NOMO-1 treated with dmso at 0.1 percent for 144 hours (cell line): ENCODE measurements around the gene ASIC3.

Experiments used
- DNase-seq: peaks from one replicate; lab custom pipeline; 2025; ENCODE audit not compliant: unreplicated experiment; lab: John Stamatoyannopoulos, UW

Gene ASIC3

DNA sequence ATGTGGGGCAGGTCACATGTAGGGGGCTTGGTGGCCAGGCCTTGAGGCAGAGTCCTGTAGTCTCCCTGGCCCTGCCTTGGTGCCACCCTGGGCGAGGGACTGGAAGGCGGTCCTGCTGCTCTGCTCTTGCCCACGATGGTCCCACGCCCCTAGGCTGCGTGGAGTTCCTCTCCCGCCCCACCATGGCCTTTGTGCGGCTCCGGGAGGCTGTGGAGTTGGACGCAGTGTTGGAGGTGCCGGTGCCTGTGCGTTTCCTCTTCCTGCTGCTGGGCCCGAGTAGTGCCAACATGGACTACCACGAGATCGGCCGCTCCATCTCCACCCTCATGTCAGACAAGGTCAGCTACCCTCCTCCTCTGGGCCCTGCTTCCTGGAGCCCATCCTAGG, 22.2 kb downstream of the ASIC3 start:
- DNase-seq, result no peak

DNA sequence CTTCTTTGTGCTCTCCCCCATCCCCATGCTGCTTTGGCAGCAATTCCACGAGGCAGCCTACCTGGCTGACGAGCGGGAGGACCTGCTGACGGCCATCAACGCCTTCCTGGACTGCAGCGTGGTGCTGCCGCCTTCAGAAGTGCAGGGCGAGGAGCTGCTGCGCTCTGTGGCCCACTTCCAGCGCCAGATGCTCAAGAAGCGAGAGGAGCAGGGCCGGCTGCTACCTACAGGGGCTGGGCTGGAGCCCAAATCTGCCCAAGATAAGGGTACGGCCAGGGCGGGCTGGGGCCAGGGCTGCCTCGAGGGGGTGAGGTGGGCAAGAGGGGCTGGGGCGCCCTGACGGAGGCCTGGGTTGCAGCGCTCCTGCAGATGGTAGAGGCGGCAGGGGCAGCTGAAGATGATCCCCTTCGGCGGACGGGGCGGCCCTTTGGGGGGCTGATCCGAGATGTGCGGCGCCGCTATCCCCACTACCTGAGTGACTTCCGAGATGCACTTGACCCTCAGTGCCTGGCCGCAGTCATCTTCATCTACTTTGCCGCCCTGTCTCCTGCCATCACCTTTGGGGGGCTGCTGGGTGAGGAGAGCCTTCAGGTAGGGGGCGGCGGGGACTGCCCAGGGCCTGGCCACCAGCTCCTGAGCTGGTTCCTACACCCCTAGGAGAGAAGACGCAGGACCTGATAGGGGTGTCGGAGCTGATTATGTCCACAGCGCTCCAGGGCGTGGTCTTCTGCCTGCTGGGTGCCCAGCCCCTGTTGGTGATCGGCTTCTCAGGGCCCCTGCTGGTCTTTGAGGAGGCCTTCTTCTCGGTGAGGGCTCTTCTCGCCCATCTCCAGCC, 22.9 kb downstream of the ASIC3 start:
- no peak for DNase-seq

DNA sequence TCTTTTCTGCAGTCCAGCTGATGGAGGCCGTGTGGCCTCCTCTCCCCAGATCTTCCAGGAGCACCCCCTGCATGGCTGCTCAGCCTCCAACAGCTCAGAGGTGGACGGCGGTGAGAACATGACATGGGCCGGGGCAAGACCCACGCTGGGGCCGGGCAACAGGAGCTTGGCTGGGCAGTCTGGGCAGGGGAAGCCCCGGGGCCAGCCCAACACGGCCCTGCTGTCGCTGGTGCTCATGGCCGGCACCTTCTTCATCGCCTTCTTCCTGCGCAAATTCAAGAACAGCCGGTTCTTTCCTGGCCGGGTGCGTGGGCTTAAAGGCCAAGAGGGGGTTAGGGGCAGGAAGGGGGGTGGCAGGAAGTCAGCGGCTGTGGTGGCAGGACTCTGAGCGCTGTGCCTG, 25.7 kb downstream of the ASIC3 start:
- no peak for DNase-seq

DNA sequence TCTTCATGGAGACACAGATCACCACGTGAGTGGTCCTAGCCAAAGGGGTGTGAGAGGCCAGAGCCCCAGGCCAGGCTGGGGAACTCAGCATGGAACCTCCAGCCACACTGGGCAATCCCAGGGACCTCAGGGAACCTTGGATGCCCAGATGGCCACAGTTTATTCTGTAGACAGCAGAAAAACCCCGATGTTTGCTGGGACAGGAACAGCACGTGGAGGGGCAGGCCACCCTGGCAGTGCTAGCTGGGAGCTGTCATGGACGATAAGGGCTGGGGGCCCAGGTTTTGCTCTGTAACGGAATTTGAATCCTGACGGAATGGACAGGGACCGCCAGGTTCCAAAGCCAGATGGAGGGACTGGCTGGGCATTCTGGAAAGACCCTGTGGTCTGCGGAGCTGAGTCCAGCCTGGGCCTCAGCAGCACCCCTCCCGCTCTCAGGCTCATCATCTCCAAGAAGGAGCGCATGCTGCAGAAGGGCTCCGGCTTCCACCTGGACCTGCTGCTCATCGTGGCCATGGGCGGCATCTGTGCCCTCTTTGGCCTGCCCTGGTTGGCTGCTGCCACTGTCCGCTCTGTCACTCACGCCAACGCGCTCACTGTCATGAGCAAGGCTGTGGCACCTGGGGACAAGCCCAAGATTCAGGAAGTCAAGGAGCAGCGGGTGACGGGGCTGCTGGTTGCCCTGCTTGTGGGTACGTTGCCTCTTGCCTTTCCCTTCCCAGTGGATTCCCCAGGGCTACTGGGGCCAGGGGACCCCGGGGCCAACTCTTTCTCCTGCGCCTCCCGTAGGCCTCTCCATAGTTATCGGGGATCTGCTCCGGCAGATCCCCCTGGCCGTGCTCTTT, 26.7 kb downstream of the ASIC3 start:
- DNase-seq, result no peak

DNA sequence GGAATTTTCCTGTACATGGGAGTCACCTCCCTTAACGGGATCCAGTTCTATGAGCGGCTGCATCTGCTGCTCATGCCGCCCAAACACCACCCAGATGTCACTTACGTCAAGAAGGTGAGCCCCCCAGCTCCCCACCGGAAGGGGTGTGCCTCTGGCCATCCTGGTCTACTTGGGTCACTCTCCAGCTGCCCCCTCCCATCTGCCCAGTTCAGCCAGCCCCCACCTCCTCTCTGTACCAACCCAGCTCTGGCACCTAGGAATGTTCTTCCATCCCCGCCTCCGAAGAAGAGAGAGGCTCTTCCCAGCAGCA, 27.3 kb downstream of the ASIC3 start:
- no peak for DNase-seq

DNA sequence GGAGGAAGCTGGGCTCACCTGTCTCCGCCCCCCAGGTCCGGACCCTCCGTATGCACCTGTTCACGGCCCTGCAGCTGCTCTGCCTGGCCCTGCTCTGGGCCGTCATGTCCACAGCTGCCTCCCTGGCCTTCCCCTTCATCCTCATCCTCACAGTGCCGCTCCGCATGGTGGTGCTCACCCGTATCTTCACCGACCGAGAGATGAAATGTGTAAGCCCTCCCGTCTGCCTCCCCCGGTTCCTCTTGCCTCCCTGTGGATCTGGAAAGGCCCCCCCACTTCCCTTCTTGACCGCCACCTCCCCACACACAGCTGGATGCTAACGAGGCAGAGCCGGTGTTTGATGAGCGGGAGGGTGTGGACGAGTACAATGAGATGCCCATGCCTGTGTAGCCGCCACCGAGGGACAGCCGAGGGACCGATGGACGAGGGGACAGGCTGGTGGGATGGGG, 27.7 kb downstream of the ASIC3 start:
- no peak for DNase-seq

DNA sequence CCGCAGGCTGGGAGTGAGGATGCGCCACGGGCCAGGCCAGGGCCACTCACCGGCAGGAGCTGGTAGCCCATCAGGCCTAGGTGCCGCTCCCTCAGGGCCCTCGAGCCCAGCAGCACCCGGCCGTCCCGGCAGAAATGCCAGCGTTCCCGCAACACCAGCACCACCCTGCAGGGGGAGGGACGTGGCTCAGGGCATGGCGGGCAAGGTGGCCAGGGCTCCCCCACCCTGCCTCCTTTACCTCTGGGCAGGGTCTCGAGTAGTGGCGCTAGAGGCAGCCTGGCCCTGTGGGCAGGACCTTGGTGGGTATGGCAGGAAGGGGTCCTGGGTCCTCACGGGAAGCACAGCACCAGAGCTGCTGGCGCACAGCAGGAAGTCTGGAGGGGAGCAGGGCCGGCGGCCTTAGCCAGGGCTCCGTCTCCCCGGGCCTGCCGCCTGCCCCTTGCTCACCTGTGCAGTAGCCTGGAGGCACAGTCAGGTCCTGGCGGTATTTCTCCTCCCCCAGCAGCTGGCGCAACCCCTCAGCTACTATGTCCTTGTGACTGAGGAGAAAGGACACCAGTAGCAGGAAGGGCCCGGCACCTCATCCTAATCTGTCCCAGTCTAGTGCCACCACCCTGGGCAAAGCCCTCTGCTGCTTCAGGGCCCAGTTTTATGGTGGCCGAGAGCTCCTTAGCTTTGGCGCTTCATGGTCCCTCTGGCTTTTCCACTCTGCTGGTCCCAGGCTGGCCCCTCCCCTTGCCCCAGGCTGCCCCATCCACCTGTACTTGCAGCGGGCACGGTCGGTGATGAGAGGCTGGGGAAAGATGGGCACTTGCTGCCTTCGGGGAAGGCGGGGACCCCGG, 28.8 kb downstream of the ASIC3 start:
- no peak for DNase-seq

DNA sequence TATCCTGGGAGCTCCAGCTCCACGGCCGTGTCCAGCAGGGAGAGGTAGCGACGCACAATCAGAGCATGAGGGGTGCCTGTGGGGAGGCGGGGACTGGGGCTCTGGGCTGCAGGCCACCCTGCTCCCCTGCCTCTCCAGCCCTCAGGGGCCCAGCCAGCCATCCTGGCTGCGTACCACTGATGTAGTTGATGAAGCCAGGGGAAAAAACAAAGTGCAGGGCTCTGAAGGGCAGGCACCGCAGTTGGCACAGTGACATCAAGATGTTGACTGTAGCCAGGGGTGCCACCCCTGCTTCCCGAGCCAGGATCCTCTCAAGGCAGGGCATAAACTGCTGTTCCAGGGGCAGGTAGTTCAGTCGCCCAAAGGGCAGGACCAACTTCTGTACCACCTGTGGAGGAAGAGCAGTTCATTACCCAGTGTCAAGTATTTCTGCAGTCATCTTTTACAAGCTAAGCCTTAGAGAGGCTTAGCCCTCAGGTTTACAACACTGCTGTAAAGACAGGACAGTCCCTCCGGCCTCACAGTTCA, 29.4 kb downstream of the ASIC3 start:
- DNase-seq, result no peak

DNA sequence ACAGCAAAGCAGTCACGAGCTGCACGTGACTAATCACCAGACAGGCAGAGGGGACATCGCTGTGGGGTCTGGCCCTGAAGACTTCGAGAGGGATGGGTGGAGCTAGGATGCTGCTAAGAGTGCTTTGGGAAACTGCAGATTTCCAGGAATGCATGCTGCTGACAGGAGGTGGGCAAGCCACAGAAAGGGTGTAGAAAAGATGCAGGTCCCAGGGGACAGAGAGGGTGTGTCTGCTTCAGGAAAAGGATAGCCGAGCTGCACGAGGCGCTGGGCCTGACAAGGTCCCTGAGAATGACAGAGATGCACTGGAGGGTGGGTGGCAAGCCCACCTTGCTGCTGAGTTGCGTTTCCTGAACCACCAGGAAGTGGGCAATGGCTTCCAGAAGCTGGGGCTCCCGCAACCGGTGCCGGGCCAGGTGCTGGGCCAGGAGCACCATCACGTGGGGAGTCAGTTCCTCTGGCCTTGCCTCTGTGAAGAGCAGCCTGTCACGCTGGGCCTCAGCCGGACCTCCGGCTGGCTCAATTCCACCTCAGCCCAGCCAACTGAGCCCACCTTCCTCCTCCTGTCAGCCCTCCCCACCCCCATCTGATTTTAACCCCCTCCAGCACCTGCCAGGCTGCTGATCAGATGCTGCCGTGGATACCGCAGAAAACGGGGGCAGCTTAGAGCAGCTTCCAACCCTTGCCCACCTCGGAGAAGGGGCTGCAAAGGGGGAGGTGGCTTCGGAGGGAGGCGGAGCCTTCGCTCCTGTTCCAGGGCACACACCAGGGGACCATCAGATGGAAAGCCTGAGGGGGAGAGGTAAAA, 30.1 kb downstream of the ASIC3 start:
- DNase-seq, result no peak

DNA sequence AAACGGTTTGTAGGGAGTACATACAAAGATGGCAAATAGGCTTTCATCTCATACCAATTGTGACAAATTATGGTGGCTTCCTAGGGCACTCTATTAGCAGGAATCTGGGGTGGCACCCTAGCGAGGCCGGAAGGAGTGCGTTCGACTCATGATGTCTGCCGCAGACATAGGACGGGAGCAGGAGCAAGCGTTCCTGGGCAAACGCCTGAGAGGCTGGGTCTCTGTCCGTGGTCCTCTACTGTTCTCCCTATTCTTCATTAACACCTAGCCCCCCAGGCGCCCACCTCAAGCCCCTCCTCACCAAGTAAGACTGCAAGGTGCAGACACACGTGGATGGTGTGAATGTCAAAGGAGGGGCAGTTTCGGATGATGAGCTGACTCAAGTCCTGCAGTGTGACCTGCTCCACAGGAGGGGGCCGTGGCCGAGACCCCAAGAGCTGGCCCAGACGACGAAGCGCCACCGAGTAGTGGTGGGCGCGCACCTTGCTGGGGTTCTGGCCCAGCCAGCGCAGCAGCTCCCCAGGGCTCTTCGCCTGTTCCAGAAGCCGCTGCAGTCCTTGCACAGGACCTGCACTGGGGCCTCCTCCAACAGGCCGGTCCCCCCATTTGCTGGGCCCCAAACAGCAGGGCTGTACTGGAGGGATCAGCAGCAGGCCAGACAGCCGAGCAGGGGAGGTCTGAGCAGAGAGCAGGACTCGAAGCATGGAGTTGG, 31.0 kb downstream of the ASIC3 start:
- DNase-seq, result no peak

DNA sequence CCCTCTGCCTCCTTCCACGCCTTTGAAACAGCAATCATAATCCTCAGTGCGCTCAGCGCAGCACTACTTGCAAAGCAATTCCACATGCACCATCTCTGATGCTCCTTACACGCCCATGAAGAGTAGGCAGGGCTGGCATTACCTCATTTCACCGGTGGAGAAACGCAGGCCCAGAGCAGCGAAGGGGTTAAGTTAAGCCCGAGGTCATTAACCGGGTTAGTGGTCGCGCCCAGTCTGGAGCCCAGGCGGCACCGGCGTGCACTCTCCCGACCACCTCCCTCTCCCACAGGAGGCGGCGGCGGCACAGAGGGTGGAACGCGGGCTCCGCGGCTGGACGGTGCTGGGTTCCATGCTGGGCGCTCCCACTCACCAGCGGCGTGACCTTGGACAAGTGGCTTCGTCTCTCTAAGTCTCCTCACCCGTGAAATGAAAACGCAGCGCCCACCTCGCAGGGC, 31.8 kb downstream of the ASIC3 start:
- no peak for DNase-seq

DNA sequence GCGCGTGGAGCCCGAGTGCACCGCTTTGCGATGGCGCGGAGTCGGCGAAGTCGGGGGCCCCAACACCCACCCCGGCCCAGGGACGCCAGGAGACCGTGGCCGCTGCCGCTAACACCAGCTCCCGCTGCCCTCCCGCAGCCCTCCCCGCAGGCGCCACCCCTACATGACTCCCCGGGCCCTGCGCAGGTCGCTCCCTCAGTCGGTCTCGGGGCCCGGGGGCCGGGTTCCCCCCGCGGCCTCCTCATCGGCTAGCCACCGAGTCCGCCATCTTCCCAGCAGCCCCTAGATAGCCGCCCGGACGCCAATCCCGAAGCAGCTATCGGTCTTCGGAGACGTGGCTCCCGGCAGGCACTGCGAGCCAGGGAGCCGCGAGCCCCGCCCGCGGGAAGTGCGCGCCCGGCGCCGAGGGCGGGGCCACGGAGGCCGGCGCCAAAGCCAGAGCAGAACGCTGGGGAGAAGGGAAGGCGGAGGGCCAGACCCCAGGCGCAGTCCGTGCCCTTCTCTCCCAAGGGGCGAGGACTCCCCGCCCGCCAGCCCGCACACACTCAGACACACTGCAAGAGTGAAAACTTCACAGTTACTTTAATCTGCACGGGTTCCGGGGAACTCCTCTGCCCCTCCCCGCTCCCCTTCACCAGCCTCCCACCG, 32.3 kb downstream of the ASIC3 start, which contains the start of gene FASTK:
Gene FASTK (minus strand): TSS at position 288 of the 648 bp plus-strand sequence. CDS start 43 bp downstream, at position 245.
- peak; percentile 63 for DNase-seq

DNA sequence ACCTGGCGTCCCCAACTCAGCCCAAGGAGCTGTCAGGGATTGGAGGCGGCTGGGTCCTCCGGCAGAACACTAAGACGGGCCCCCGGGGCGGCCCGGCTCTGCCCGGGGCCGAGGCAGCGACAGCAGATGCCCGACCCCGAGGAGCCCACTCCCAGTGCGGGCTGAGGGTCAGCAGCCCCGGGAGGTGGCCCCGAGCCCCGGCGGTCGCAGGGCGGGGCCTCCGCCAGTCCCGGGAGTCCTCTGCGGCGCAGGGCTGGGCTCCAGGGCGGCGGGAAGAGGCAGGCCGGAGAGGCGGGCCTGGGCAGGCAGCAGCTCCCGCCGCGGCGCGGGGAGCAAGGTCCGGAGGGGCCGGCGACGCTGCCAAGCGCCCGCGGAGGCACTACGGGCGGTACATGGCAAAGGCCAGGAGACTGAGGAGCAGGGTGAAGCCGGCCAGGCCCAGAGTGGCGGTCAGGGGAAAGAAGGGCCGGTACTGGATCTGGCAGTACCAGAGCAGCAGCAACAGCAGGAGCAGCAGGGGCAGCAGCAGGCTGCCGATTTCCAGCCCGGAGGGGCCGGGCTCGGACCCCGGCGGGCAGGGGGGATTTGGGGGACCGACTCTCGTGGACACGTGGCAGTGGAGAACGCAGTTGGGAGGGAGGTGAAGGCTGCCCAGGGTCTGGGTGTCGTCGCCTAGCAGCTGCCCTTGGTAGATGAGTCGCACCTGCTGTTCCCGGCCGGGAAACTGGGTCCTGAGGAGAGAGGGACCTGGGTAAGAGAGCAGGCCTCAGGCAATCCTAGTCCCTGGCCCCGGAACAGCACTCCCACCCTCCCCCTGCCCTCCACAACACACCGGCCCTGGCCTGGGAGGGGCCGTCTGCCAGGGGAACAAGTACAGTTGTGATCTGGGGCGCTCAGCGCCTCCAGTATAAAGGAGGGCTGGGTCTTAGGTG, 33.1 kb downstream of the ASIC3 start:
- no peak for DNase-seq

DNA sequence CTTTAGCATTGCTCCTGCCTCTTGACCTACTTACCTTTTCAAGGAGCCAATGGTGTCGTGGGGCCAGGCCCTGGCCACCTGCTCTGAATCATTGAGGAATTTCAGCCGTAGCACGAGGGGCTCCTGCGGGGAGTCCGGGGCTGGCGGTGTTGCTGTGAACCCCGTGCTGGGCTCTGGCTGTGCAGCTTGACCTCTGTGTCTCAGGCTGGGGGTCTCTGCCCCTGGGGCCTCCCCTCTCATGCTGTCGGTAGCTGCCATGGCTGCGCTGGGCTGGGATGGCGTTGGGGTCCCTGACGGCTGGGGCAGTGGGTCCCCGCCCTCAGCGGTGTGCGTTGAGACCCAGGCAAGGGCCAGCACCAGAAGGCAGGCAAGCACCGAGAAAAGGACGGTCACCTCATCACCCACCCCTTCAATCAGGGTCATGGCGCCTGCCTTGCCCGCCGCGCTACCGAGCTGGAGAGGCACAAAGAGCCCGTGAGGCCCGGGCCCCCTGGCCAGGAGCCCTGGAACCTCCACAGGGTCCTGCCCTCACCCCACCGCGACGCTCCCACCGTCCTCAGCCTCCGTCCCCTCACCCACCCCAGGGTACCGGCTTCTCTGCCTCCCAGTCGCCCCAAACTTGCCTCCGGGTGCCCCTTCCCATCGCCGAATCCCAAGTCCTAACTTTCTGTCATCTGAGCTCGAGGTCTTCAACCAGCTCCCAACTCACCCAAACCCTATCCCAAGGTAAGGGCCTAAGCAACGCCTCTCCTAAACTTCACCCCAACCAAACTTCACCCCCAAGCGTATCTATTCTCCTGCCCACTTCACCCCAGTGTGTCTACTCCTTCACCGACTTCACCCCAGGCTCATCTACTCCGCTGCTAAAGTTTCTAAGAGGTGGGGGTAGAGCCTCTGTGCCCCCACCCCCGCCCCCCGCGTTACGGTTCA, 34.1 kb downstream of the ASIC3 start:
- DNase-seq, result no peak

DNA sequence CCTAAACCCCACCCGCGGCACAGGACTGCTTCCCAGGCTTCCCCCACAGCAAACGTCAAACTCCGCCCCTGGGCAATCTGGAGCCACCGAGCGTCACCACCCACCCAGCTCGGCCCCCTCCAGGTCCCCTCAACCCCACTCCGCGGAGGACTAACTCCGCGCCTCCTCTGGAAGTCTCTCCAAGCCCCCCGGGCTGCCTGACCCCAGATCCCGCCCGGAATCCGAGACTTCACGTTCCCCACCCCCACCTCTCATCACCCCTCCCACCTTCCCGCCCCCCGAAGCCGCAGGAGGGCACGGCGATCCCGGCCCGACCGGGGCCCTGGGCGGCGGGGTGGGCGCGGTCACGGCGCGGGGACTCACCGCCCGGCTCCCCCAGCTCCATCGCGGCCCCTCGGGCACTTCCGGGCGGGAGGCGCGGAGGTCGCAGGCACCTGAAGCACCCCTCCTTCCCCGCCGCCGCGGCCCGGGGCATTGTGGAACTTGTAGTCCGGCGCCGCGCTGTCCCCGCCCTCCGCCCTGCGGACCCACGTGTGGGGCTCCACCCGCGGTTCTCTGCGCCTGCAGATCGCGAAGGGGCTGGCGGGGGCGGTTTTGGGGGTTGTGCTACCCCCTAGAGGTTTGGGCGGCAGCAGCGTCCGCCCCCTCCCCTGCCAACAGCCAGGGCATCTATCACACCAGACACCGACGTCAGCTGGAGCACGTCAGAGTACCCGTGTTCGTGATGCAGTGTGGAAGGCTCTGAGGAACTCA, 34.9 kb downstream of the ASIC3 start, which contains the start of gene TMUB1:
Gene TMUB1 (minus strand): TSS at position 423 of the 753 bp plus-strand sequence. CDS start 930 bp downstream, outside the sequence.
- DNase-seq, result no peak

DNA sequence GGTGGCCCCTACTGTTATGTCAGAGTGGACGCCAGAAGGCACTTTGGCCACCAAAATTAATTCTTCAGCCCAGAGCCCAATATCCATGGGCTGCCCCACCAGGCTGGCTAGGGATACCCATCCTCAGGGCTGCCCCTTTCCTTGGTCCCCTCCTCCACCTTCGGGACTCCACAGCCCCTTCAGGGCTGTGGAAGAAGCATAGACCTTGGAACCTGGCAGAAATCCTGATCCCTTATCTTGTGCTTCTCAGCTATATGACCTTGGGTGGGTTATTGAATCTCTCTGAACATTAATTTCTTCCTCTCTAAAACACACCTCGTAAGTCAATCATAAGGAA, 35.5 kb downstream of the ASIC3 start:
- no peak for DNase-seq
